CD8-positive, alpha-beta memory T cell (primary cell): ENCODE measurements around the gene KDM2A. TPM values are rescaled to one million over a fixed set of nuclear protein-coding genes. Genes with fewer than 3 reads are reported as not detected.

Experiments used
- CTCF ChIA-PET: fragments of 350-600 bp; sonication (Branson Sonifier 250); formaldehyde crosslinking; loops from one replicate; lab custom pipeline; 2021; ENCODE audit warnings: antibody characterized with exemption; lab: Charles Lee
- POLR2A ChIA-PET: fragments of 350-600 bp; sonication (Branson Sonifier 250); formaldehyde crosslinking; loops from one replicate; lab custom pipeline; 2021; ENCODE audit warnings: antibody characterized with exemption; lab: Charles Lee
- DNase-seq, 5 donors: peaks; one replicate each; pipeline versions ENCODE4 v3.0.0 to v3.0.0-alpha.2; 2020 to 2022; ENCODE audit warnings: mixed read lengths in 1 of 5
- H3K27ac ChIP-seq: one replicate; pipeline ENCODE4 v1.7.0; 2013; ENCODE audit warnings: low read depth, mild to moderate bottlenecking, low read length, moderate library complexity
- H3K27me3 ChIP-seq: 2 replicates; pipeline ENCODE4 v1.7.0; 2013; ENCODE audit warnings: low read length, mild to moderate bottlenecking; ENCODE audit not compliant: insufficient read depth, poor library complexity, severe bottlenecking
- H3K36me3 ChIP-seq: 2 replicates; pipeline ENCODE4 v1.7.0; 2013; ENCODE audit warnings: mild to moderate bottlenecking, low read length, moderate library complexity; ENCODE audit not compliant: insufficient read depth
- H3K4me1 ChIP-seq: 2 replicates; pipeline ENCODE4 v1.7.0; 2013; ENCODE audit warnings: mild to moderate bottlenecking, low read length, moderate library complexity; ENCODE audit not compliant: insufficient read depth
- H3K4me3 ChIP-seq: 2 replicates; pipeline ENCODE4 v1.7.0; 2013; ENCODE audit warnings: mild to moderate bottlenecking, low read length
- H3K9me3 ChIP-seq: 2 replicates; pipeline ENCODE4 v1.7.0; 2013; ENCODE audit warnings: mild to moderate bottlenecking, low read length
- H3K27ac Mint-ChIP-seq, 8 donors: one replicate each; pipeline ENCODE4 v1.8.0; 2020 to 2021; ENCODE audit warnings: mixed read lengths in 8 of 8, mild to moderate bottlenecking in 6 of 8, inconsistent platforms in 3 of 8, moderate library complexity in 3 of 8
- H3K27me3 Mint-ChIP-seq, 2 donors: one replicate each; pipeline ENCODE4 v1.8.0; 2020 to 2021; ENCODE audit warnings: mixed read lengths in 2 of 2, mild to moderate bottlenecking in 1 of 2, moderate library complexity in 1 of 2
- H3K36me3 Mint-ChIP-seq, 3 donors: one replicate each; pipeline ENCODE4 v1.8.0; 2020 to 2021; ENCODE audit warnings: mixed read lengths in 3 of 3, inconsistent platforms in 1 of 3, mild to moderate bottlenecking in 1 of 3
- H3K4me1 Mint-ChIP-seq, 3 donors: one replicate each; pipeline ENCODE4 v1.8.0; 2020 to 2021; ENCODE audit warnings: mixed read lengths in 3 of 3, inconsistent platforms in 1 of 3, mild to moderate bottlenecking in 1 of 3
- H3K4me3 Mint-ChIP-seq, 7 donors: one replicate each; pipeline ENCODE4 v1.8.0; 2020 to 2021; ENCODE audit warnings: mixed read lengths in 7 of 7, mild to moderate bottlenecking in 6 of 7, moderate library complexity in 4 of 7, inconsistent platforms in 2 of 7
- H3K9me3 Mint-ChIP-seq, 5 donors: one replicate each; pipeline ENCODE4 v1.8.0; 2020 to 2022; ENCODE audit warnings: mixed read lengths in 5 of 5, mild to moderate bottlenecking in 3 of 5, moderate library complexity in 2 of 5, inconsistent platforms in 1 of 5
- polyA plus RNA-seq: library from polyadenylated mRNA; unstranded; fragments of 300-500 nt; fragmentation: Illumina TruSeq; gene quantifications from one replicate; pipeline ENCODE4 v1.2.3, GENCODE V29; 2021
- total RNA-seq, 2 experiments: library from RNA; stranded (reverse); gene quantifications; one replicate each; pipeline ENCODE4 v1.2.3, GENCODE V29; 2021

The KDM2A gene
- total and polyA plus RNA-seq, 3 experiments from 2014 or later = 20.4 to 107 (median 101) TPM

DNA sequence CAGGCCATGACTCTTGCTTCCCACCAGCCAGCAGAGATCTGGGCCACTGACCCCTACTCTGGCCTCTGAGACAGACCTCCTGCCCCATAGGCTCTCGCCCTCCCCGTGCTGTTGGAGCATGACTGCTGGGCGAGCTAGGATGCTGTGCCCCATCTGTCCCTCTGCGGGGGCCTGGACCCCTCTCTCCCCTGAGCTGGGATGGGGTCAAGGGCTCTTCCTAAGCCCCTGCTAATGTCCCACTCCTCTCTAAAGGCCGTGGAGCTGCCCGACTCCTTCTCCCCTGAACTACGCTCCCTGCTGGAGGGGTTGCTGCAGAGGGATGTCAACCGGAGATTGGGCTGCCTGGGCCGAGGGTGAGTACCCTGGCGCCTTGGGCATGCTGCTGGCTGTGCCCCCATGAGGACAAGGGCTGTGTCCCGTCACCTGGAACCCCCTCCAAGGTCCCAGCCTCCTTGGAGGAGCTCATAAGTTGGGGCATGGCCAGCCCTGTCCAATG, 163.9 kb downstream of the KDM2A start:
- Histone ChIP-seq H3K9me3 (no peaks in the 10 kb centered on the region), H3K27me3 (no peaks in the 10 kb centered on the region), H3K4me1 (peaks cover 74% of the 10 kb centered on the region), H3K27ac (no peak overlapping the region), H3K36me3 (peaks cover 72% of the 10 kb centered on the region), H3K4me3 (no peak overlapping the region)
- no peak overlapping the region for H3K4me3 Mint-ChIP-seq
- no peaks in the 10 kb centered on the region for H3K27me3 Mint-ChIP-seq
- peak in 1 of 5 donors; percentile 40 for DNase-seq
- CTCF ChIA-PET = interaction anchor here (0.7 to 2.3 kb wide), 6 partner anchors 11 to 69 kb away, joined by 3 to 12 read pairs (median 3); no protein-coding TSS in a partner anchor
- peak overlapping the region in 6 of 8 donors; percentile 63 to 97 (median 80) for H3K27ac Mint-ChIP-seq
- peaks cover 0 to 82% (median 6%) of the 10 kb centered on the region in 3 donors for H3K36me3 Mint-ChIP-seq
- peaks cover 40 to 62% (median 40%) of the 10 kb centered on the region in 3 donors for H3K4me1 Mint-ChIP-seq
- no peaks in the 10 kb centered on the region for H3K9me3 Mint-ChIP-seq
- POLR2A ChIA-PET = interaction anchor here (1.1 to 15.0 kb wide), 2 partner anchors 10 kb away, joined by 3 to 283 read pairs; partner anchors contain the start of gene GRK2

DNA sequence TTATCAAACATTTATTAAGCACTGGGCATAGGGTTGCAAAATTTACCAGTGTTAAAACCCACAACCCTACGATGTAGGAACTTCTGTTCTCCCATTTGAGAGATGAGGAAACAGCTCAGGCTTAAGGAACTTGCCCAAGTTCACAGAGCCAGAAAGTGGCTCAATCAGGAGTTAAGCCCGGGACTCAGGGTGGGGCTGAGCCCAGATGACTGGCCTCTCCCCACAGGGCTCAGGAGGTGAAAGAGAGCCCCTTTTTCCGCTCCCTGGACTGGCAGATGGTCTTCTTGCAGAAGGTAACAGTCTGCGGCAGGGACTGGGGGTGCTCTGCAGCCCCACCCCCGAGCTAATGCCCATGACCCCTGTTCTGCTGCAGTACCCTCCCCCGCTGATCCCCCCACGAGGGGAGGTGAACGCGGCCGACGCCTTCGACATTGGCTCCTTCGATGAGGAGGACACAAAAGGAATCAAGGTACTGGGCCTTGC, 164.5 kb downstream of the KDM2A start:
- H3K4me1 ChIP-seq = peaks cover 72% of the 10 kb centered on the region
- H3K27ac Mint-ChIP-seq = peak overlapping the region in 5 of 8 donors; percentile 54 to 97 (median 63)
- H3K27ac ChIP-seq = no peak overlapping the region
- peaks cover 0 to 2% of the 10 kb centered on the region in 2 donors for H3K27me3 Mint-ChIP-seq
- peaks cover 0 to 79% (median 6%) of the 10 kb centered on the region in 3 donors for H3K36me3 Mint-ChIP-seq
- ChIA-PET CTCF (interaction anchor here (0.7 to 2.3 kb wide), 5 partner anchors 12 to 68 kb away, joined by 3 to 12 read pairs (median 3); no protein-coding TSS in a partner anchor), POLR2A (interaction anchor here (1.1 to 15.0 kb wide), 2 partner anchors 10 to 11 kb away, joined by 3 to 283 read pairs; partner anchors contain the start of gene GRK2)
- H3K4me1 Mint-ChIP-seq = peaks cover 41 to 60% (median 43%) of the 10 kb centered on the region in 3 donors
- H3K4me3 Mint-ChIP-seq = no peak overlapping the region
- DNase-seq = no peak
- H3K9me3 ChIP-seq = no peaks in the 10 kb centered on the region
- H3K9me3 Mint-ChIP-seq = no peaks in the 10 kb centered on the region
- no peaks in the 10 kb centered on the region for H3K27me3 ChIP-seq
- no peak overlapping the region for H3K4me3 ChIP-seq
- peaks cover 66% of the 10 kb centered on the region for H3K36me3 ChIP-seq

- ChIA-PET CTCF (interaction anchor here (1.2 to 9.5 kb wide), 3 partner anchors 15 to 33 kb away, joined by 4 to 114 read pairs (median 5); partner anchors contain the start of gene GRK2), POLR2A (interaction anchor here (0.6 to 15.0 kb wide), 3 partner anchors 13 to 144 kb away, joined by 3 to 283 read pairs (median 8); partner anchors contain the start of gene GRK2)
- Histone ChIP-seq H3K9me3 (no peaks in the 10 kb centered on the region), H3K4me1 (peaks cover 61% of the 10 kb centered on the region), H3K27me3 (no peaks in the 10 kb centered on the region), H3K27ac (no peak overlapping the region), H3K4me3 (no peak overlapping the region), H3K36me3 (peaks cover 51% of the 10 kb centered on the region)
- Mint-ChIP-seq H3K27me3 (peaks cover 0 to 2% of the 10 kb centered on the region in 2 donors), H3K27ac (peak overlapping the region in 6 of 8 donors; percentile 42 to 97 (median 83)), H3K36me3 (peaks cover 0 to 70% (median 5%) of the 10 kb centered on the region in 3 donors), H3K4me1 (peaks cover 30 to 51% (median 36%) of the 10 kb centered on the region in 3 donors), H3K4me3 (peak overlapping the region in 2 of 7 donors; percentile 37 to 44), H3K9me3 (no peaks in the 10 kb centered on the region)
- no peak for DNase-seq
Observed at GRCh38 chr11:67284811-67285540, 165.9 kb downstream of the KDM2A start.

DNA sequence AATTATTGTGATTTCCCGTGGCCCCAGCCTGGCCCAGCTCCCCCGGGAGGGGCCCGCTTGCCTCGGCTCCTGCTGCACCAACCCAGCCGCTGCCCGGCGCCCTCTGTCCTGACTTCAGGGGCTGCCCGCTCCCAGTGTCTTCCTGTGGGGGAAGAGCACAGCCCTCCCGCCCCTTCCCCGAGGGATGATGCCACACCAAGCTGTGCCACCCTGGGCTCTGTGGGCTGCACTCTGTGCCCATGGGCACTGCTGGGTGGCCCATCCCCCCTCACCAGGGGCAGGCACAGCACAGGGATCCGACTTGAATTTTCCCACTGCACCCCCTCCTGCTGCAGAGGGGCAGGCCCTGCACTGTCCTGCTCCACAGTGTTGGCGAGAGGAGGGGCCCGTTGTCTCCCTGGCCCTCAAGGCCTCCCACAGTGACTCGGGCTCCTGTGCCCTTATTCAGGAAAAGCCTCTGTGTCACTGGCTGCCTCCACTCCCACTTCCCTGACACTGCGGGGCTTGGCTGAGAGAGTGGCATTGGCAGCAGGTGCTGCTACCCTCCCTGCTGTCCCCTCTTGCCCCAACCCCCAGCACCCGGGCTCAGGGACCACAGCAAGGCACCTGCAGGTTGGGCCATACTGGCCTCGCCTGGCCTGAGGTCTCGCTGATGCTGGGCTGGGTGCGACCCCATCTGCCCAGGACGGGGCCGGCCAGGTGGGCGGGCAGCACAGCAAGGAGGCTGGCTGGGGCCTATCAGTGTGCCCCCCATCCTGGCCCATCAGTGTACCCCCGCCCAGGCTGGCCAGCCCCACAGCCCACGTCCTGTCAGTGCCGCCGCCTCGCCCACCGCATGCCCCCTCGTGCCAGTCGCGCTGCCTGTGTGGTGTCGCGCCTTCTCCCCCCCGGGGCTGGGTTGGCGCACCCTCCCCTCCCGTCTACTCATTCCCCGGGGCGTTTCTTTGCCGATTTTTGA, 166.8 kb downstream of the KDM2A start:
- CTCF ChIA-PET = interaction anchor here (1.2 to 9.5 kb wide), 4 partner anchors 7 to 32 kb away, joined by 4 to 114 read pairs (median 19); partner anchors contain the start of gene GRK2
- Mint-ChIP-seq H3K36me3 (peaks cover 0 to 69% (median 3%) of the 10 kb centered on the region in 3 donors), H3K4me1 (peaks cover 33 to 54% (median 35%) of the 10 kb centered on the region in 3 donors), H3K27ac (peak overlapping the region; percentile 86 to 100 (median 99)), H3K9me3 (no peaks in the 10 kb centered on the region), H3K4me3 (peak overlapping the region; percentile 8 to 83 (median 76)), H3K27me3 (peaks cover 0 to 2% of the 10 kb centered on the region in 2 donors)
- H3K9me3 ChIP-seq = no peaks in the 10 kb centered on the region
- H3K27ac ChIP-seq = peak overlapping the region; percentile 88
- H3K36me3 ChIP-seq = peaks cover 47% of the 10 kb centered on the region
- H3K4me3 ChIP-seq = no peak overlapping the region
- peak; percentile 57 to 74 (median 62) for DNase-seq
- peaks cover 61% of the 10 kb centered on the region for H3K4me1 ChIP-seq
- H3K27me3 ChIP-seq = no peaks in the 10 kb centered on the region
- POLR2A ChIA-PET = interaction anchor here (0.6 to 15.0 kb wide), 2 partner anchors 13 to 143 kb away, joined by 8 to 283 read pairs; partner anchors contain the start of gene GRK2

- ChIA-PET CTCF (interaction anchor here (0.9 to 9.5 kb wide), 7 partner anchors 8 to 65 kb away, joined by 3 to 114 read pairs (median 14); partner anchors contain the start of gene GRK2), POLR2A (interaction anchor here (3.8 to 15.0 kb wide), 3 partner anchors 14 to 30 kb away, joined by 22 to 283 read pairs (median 27); partner anchors contain the start of genes GRK2 and SSH3)
- peak overlapping the region; percentile 88 for H3K27ac ChIP-seq
- peaks cover 0 to 70% (median 3%) of the 10 kb centered on the region in 3 donors for H3K36me3 Mint-ChIP-seq
- H3K27ac Mint-ChIP-seq = peak overlapping the region; percentile 86 to 100 (median 99)
- no peaks in the 10 kb centered on the region for H3K9me3 ChIP-seq
- H3K4me1 Mint-ChIP-seq = peaks cover 35 to 63% (median 43%) of the 10 kb centered on the region in 3 donors
- H3K4me3 ChIP-seq = peak overlapping the region; percentile 92
- no peaks in the 10 kb centered on the region for H3K9me3 Mint-ChIP-seq
- peaks cover 0 to 2% of the 10 kb centered on the region in 2 donors for H3K27me3 Mint-ChIP-seq
- peaks cover 68% of the 10 kb centered on the region for H3K4me1 ChIP-seq
- no peak for DNase-seq
- H3K36me3 ChIP-seq = peaks cover 38% of the 10 kb centered on the region
- peak overlapping the region; percentile 74 to 91 (median 76) for H3K4me3 Mint-ChIP-seq
- H3K27me3 ChIP-seq = no peaks in the 10 kb centered on the region
Observed at GRCh38 chr11:67286621-67287333, 167.7 kb downstream of the KDM2A start.

GRCh38 chr11:67287355-67288197, 168.5 kb downstream of the KDM2A start:
- peaks cover 72% of the 10 kb centered on the region for H3K4me1 ChIP-seq
- peaks cover 0 to 72% (median 4%) of the 10 kb centered on the region in 3 donors for H3K36me3 Mint-ChIP-seq
- ChIA-PET CTCF (interaction anchor here (0.9 to 9.5 kb wide), 13 partner anchors 9 to 177 kb away, joined by 3 to 114 read pairs (median 6); partner anchors contain the start of gene GRK2), POLR2A (interaction anchor here (1.1 to 15.0 kb wide), 8 partner anchors 8 to 117 kb away, joined by 3 to 283 read pairs (median 12); partner anchors contain the start of genes GRK2, SSH3 and TBC1D10C)
- no peaks in the 10 kb centered on the region for H3K9me3 ChIP-seq
- H3K27ac Mint-ChIP-seq = peak overlapping the region; percentile 86 to 100 (median 99)
- peaks cover 40 to 68% (median 44%) of the 10 kb centered on the region in 3 donors for H3K4me1 Mint-ChIP-seq
- no peaks in the 10 kb centered on the region for H3K27me3 ChIP-seq
- H3K27me3 Mint-ChIP-seq = peaks cover 0 to 2% of the 10 kb centered on the region in 2 donors
- H3K9me3 Mint-ChIP-seq = no peaks in the 10 kb centered on the region
- H3K4me3 Mint-ChIP-seq = peak overlapping the region; percentile 74 to 91 (median 76)
- peaks cover 30% of the 10 kb centered on the region for H3K36me3 ChIP-seq
- DNase-seq = peak in 2 of 5 donors; percentile 57 to 60
- peak overlapping the region; percentile 92 for H3K4me3 ChIP-seq
- peak overlapping the region; percentile 88 for H3K27ac ChIP-seq
